Keratinocyte (primary cell): ENCODE results near the gene FUT6. TPM values are rescaled to one million over a fixed set of nuclear protein-coding genes. Genes with fewer than 3 reads are reported as not detected.

ENCODE experiments used
- DNase-seq: peaks from one replicate; pipeline ENCODE4 v3.0.0-alpha.2; 2011; ENCODE audit warnings: low read depth, missing footprints, low spot score
- FAIRE-seq: peaks from 2 replicates; lab custom pipeline; 2011; peaks lifted over from hg19 to GRCh38; lab: Jason Lieb, UNC
- H2AFZ ChIP-seq: 2 replicates; pipeline ENCODE4 v1.6.0; 2012; ENCODE audit warnings: low read length, control low read depth, inconsistent platforms; ENCODE audit not compliant: control insufficient read depth
- H3K27ac ChIP-seq: 2 replicates; pipeline ENCODE4 v1.5.1; 2011; ENCODE audit warnings: low read length; ENCODE audit not compliant: control insufficient read depth, insufficient read depth
- H3K27me3 ChIP-seq: 3 replicates; pipeline ENCODE4 v1.6.0; 2011; ENCODE audit warnings: low read length; ENCODE audit not compliant: control insufficient read depth, insufficient read depth; ENCODE audit errors: extremely low read depth
- H3K36me3 ChIP-seq, 2 experiments: 2 replicates in 1 of 2; 3 replicates in 1 of 2; pipeline ENCODE4 v1.5.1; 2011; ENCODE audit warnings: low read length in 2 of 2, mild to moderate bottlenecking in 1 of 2; ENCODE audit not compliant: control insufficient read depth in 2 of 2, insufficient read depth in 2 of 2; ENCODE audit errors: extremely low read depth in 1 of 2
- H3K4me1 ChIP-seq: 3 replicates; pipeline ENCODE4 v1.5.1; 2011; ENCODE audit warnings: low read length; ENCODE audit not compliant: control insufficient read depth, insufficient read depth; ENCODE audit errors: extremely low read depth
- H3K4me2 ChIP-seq: 3 replicates; pipeline ENCODE4 v1.6.0; 2011; ENCODE audit warnings: low read depth, low read length; ENCODE audit not compliant: control insufficient read depth, insufficient read depth; ENCODE audit errors: extremely low read depth
- H3K4me3 ChIP-seq, 3 experiments: fragments of 200-600 bp in 1 of 3; sonication (generic) in 1 of 3; 2 replicates in 2 of 3; 3 replicates in 1 of 3; pipeline ENCODE4 v1.5.1; 2011 to 2016; ENCODE audit warnings: low read length in 3 of 3, mild to moderate bottlenecking in 3 of 3, control low read depth in 2 of 3, inconsistent platforms in 1 of 3, low read depth in 1 of 3, mixed read lengths in 1 of 3, mixed run types in 1 of 3, moderate library complexity in 1 of 3; ENCODE audit not compliant: control insufficient read depth in 2 of 3, insufficient read depth in 2 of 3; ENCODE audit errors: extremely low read depth in 1 of 3
- H3K79me2 ChIP-seq: 2 replicates; pipeline ENCODE4 v1.6.0; 2012; ENCODE audit warnings: low read length; ENCODE audit not compliant: control insufficient read depth, insufficient read depth
- H3K9ac ChIP-seq: 3 replicates; pipeline ENCODE4 v1.6.0; 2011; ENCODE audit warnings: low read length; ENCODE audit not compliant: control insufficient read depth, insufficient read depth; ENCODE audit errors: extremely low read depth
- H3K9me1 ChIP-seq: 3 replicates; pipeline ENCODE4 v1.6.0; 2011; ENCODE audit warnings: low read length; ENCODE audit not compliant: control insufficient read depth, insufficient read depth; ENCODE audit errors: extremely low read depth
- H3K9me3 ChIP-seq: 2 replicates; pipeline ENCODE4 v1.5.1; 2012; ENCODE audit warnings: low read depth, low read length; ENCODE audit not compliant: control insufficient read depth
- H4K20me1 ChIP-seq: 3 replicates; pipeline ENCODE4 v1.6.0; 2011; ENCODE audit warnings: low read length; ENCODE audit not compliant: control insufficient read depth, insufficient read depth; ENCODE audit errors: extremely low read depth
- CTCF ChIP-seq, 3 experiments: IDR thresholded peaks in 1 of 3; conservative IDR thresholded peaks in 1 of 3; optimal IDR thresholded peaks in 1 of 3; 2 replicates in 2 of 3; 3 replicates in 1 of 3; pipeline versions ENCODE3 to v1.5.1; 2011; ENCODE audit warnings: low read length in 3 of 3, mild to moderate bottlenecking in 3 of 3, moderate library complexity in 2 of 3, control low read depth in 1 of 3, inconsistent platforms in 1 of 3; ENCODE audit not compliant: insufficient read depth in 2 of 3; ENCODE audit errors: extremely low read depth in 1 of 3
- EZH2 ChIP-seq: IDR thresholded peaks from one replicate; pipeline ENCODE4 v1.6.1; 2012; ENCODE audit warnings: inconsistent platforms, mild to moderate bottlenecking, low read length, moderate library complexity
- dilution Hi-C: fragments of 300-500 bp; cut with MboI; formaldehyde crosslinking; loops from one replicate; pipeline ENCODE4 v1.7.0; 2020; ENCODE audit warnings: low sequenced_read_pairs; ENCODE audit not compliant: extremely low pct_ligation_motif_present
- polyA plus RNA-seq, 5 experiments: library from polyadenylated mRNA; depleted of rRNA in 3 of 5; stranded (reverse) in 3 of 5; stranded (forward) in 1 of 5; unstranded in 1 of 5; fragments of >200 nt; gene quantifications; 1 replicate in 1 of 5; 2 replicates in 3 of 5; 3 replicates in 1 of 5; pipeline versions ENCODE4 v1.2.1 to v1.2.3, GENCODE V29; 2011 to 2012; ENCODE audit warnings: missing spikeins in 2 of 5, low read depth in 1 of 5, low replicate concordance in 1 of 5

The FUT6 gene
- polyA plus RNA-seq, 1 donor (not counting 4 experiments of a cell fraction or from before 2014, with no cell fraction given): not detected

- TF ChIP-seq EZH2 (no peak), CTCF (optimal IDR thresholded peaks at IDR 0.05 in 1 of 3, IDR thresholded peaks at IDR 0.05 in 1 of 3, conservative IDR thresholded peaks at IDR 0.05 in 1 of 3; ENCODE audit: extremely low read depth in 1 of 3, insufficient read depth in 2 of 3, low read length in 3 of 3) (no peak)
- dilution Hi-C loops: no loop called here
- no peak for FAIRE-seq
Measured at GRCh38 chr19:5814123-5814851, 25.2 kb downstream of the FUT6 start.

GRCh38 chr19:5811117-5811516, 28.4 kb downstream of the FUT6 start:
- peaks cover 2% of the 10 kb centered on the region for H4K20me1 ChIP-seq
- no peak overlapping the region for H2AFZ ChIP-seq
- dilution Hi-C loops: no loop called here

More at GRCh38 chr19:5814123-5814851, 25.2 kb downstream of the FUT6 start:
- Histone ChIP-seq H2AFZ (no peak overlapping the region), H3K9me1 (no peaks in the 10 kb centered on the region), H3K4me1 (no peaks in the 10 kb centered on the region), H3K27ac (no peak overlapping the region), H3K4me3 (no peak overlapping the region), H4K20me1 (no peaks in the 10 kb centered on the region), H3K9ac (no peak overlapping the region), H3K27me3 (peaks cover 16% of the 10 kb centered on the region), H3K9me3 (no peaks in the 10 kb centered on the region), H3K79me2 (no peaks in the 10 kb centered on the region), H3K4me2 (no peak overlapping the region), H3K36me3 (no peaks in the 10 kb centered on the region)
- DNase-seq: no peak

More at GRCh38 chr19:5811117-5811516, 28.4 kb downstream of the FUT6 start:
- Histone ChIP-seq H3K9ac (no peak overlapping the region), H3K4me1 (no peaks in the 10 kb centered on the region), H3K27me3 (peaks cover 24% of the 10 kb centered on the region), H3K9me3 (no peaks in the 10 kb centered on the region), H3K9me1 (no peaks in the 10 kb centered on the region), H3K4me3 (no peak overlapping the region), H3K4me2 (no peak overlapping the region), H3K79me2 (no peaks in the 10 kb centered on the region), H3K27ac (no peak overlapping the region), H3K36me3 (no peaks in the 10 kb centered on the region)
- DNase-seq (no peak), FAIRE-seq (no peak)
- no peak for TF ChIP-seq CTCF (optimal IDR thresholded peaks at IDR 0.05 in 1 of 3, IDR thresholded peaks at IDR 0.05 in 1 of 3, conservative IDR thresholded peaks at IDR 0.05 in 1 of 3; ENCODE audit: extremely low read depth in 1 of 3, insufficient read depth in 2 of 3, low read length in 3 of 3)
- TF ChIP-seq EZH2: no peak
